Muscle layer of colon (tissue), 2 donors: ENCODE results near the gene SPTBN5.

ENCODE experiments used
- H3K27ac ChIP-seq: one replicate; pipeline ENCODE4 v1.7.0; 2013; ENCODE audit warnings: low read depth, mild to moderate bottlenecking, low read length, moderate library complexity
- H3K27me3 ChIP-seq, 2 donors: one replicate each; pipeline ENCODE4 v1.7.0; 2013; ENCODE audit warnings: low read length in 2 of 2, mild to moderate bottlenecking in 2 of 2; ENCODE audit not compliant: insufficient read depth in 2 of 2, control insufficient read depth in 1 of 2
- H3K36me3 ChIP-seq: one replicate; pipeline ENCODE4 v1.7.0; 2013; ENCODE audit warnings: mild to moderate bottlenecking, low read length; ENCODE audit not compliant: insufficient read depth
- H3K4me1 ChIP-seq: one replicate; pipeline ENCODE4 v1.7.0; 2013; ENCODE audit warnings: mild to moderate bottlenecking, low read length; ENCODE audit not compliant: insufficient read depth
- H3K4me3 ChIP-seq, 2 donors: one replicate each; pipeline ENCODE4 v1.7.0; 2013; ENCODE audit warnings: low read length in 2 of 2, low read depth in 1 of 2, mild to moderate bottlenecking in 1 of 2, moderate library complexity in 1 of 2
- H3K9ac ChIP-seq: one replicate; pipeline ENCODE4 v1.7.0; 2013; ENCODE audit warnings: low read length
- H3K9me3 ChIP-seq: one replicate; pipeline ENCODE4 v1.7.0; 2013; ENCODE audit warnings: mild to moderate bottlenecking, low read length
- donor health status: abdominal sarcoma.
- donor health status: Adenocarcinoma of cecum.

SPTBN5 gene

DNA sequence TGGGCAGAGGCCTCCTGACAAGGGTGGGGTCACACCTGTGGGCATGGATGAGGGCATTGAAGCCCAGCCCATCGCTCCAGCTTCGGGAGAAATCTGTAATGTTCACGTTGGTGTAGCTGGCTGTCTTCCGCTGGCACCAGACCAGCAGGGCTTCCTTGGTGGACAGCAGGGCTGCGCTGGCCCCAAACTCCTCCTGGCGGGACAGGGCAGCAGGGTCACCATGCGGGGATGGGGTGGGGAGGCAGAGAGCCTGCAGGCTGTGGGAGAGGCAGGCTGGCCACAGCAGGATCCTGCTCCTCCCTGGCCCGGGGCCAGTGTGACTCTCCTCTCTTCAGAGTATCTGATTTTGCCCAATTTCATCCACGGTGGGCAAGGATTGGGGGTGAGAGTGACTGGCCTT, 6.0 kb downstream of the SPTBN5 start:
- Histone ChIP-seq H3K27ac (no peak overlapping the region), H3K4me3 (no peak overlapping the region), H3K36me3 (no peaks in the 10 kb centered on the region), H3K9me3 (no peaks in the 10 kb centered on the region), H3K9ac (no peak overlapping the region), H3K27me3 (no peaks in the 10 kb centered on the region), H3K4me1 (peaks cover 7% of the 10 kb centered on the region)

DNA sequence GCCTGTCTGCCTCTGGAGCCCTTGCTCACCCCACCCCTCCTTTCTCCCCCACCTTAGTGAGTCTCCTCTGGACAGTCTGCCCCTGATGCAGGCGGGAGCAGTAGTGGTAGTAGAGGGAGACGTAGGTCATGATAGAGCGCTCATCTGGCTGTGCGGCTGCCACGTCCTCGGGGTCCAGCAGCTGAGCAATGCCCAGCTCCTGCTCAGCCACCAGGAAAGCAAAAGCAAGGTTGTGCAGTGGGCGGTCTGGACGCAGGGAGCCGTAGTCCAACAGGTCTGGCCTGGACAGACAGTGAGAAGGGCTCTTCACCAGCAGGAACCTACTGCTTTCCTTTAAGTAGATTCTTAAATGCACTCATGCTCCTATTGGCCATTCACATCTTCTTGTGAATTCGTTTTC, 6.7 kb downstream of the SPTBN5 start:
- Histone ChIP-seq H3K4me3 (no peak overlapping the region), H3K9me3 (no peaks in the 10 kb centered on the region), H3K27me3 (no peaks in the 10 kb centered on the region), H3K36me3 (no peaks in the 10 kb centered on the region), H3K27ac (no peak overlapping the region), H3K4me1 (peaks cover 3% of the 10 kb centered on the region), H3K9ac (no peak overlapping the region)

DNA sequence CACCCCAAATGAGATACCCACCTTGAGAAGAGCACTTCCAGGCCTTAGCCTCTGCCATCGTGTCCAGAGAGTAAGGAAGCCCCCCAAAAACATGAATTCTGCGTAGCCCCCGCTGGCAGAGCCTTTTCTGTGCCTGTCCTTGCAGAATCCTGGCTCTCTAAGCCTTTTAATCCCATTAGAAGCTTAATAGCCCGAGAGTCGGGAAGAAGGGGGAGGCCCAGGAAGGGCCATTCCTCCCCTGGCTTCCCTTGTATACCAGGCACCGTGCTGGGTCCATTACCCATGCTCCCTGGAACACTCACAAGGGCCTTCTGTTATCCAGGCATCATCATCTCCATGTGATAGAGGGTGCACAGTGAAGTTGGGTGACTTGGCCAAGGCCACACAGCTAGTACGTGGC, 7.1 kb downstream of the SPTBN5 start:
- Histone ChIP-seq H3K4me1 (peaks cover 3% of the 10 kb centered on the region), H3K9me3 (no peaks in the 10 kb centered on the region), H3K9ac (no peak overlapping the region), H3K27ac (no peak overlapping the region), H3K27me3 (no peaks in the 10 kb centered on the region), H3K4me3 (no peak overlapping the region), H3K36me3 (no peaks in the 10 kb centered on the region)

DNA sequence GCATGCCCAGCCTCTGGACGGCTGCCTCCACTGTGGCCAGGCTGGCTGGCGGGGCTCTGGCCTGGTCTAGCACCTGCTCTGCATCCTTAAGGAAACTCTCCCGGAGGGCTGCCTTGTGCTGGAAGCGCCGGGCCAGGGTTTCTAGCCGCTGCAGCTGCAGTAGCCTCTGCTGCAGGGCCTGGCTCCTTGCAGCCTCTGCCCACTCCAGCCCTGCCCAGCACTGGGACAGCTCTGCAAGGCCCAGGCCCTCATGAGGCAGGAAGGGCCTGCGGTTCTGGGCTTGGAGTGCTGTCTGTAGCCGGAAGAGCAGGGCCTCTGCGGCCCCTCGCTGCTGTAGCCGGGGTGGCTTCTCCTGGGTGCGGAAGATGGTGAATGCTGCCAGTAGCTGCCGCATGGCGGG, 8.0 kb downstream of the SPTBN5 start:
- H3K36me3 ChIP-seq, result no peaks in the 10 kb centered on the region
- H3K9ac ChIP-seq, result no peak overlapping the region
- H3K27me3 ChIP-seq, result peaks cover 0 to 8% of the 10 kb centered on the region in 2 donors
- H3K4me1 ChIP-seq, result peaks cover 3% of the 10 kb centered on the region
- no peak overlapping the region for H3K27ac ChIP-seq
- no peaks in the 10 kb centered on the region for H3K9me3 ChIP-seq
- no peak overlapping the region for H3K4me3 ChIP-seq

DNA sequence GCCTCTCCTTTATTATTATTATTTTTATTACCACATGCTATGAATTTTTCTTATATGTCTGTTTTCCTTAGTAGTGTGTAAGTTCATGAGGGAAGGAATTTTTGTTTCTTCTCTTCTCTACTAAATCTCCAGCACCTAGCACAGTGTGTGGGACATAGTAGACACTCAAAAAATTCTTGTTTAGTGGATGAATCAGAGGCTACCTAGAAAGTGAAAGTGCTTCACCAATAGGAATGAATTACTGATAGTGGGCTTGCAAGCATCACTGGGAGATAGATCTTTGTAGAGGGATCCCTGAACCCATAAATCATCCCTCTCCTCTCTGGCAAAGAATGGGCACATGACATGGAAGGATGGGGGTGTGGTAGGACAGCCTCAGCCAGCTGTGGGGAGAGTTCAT, 8.5 kb downstream of the SPTBN5 start:
- Histone ChIP-seq H3K36me3 (no peaks in the 10 kb centered on the region), H3K4me1 (peaks cover 3% of the 10 kb centered on the region), H3K27ac (no peak overlapping the region), H3K27me3 (peaks cover 0 to 11% of the 10 kb centered on the region in 2 donors), H3K9me3 (no peaks in the 10 kb centered on the region), H3K4me3 (no peak overlapping the region), H3K9ac (no peak overlapping the region)

DNA sequence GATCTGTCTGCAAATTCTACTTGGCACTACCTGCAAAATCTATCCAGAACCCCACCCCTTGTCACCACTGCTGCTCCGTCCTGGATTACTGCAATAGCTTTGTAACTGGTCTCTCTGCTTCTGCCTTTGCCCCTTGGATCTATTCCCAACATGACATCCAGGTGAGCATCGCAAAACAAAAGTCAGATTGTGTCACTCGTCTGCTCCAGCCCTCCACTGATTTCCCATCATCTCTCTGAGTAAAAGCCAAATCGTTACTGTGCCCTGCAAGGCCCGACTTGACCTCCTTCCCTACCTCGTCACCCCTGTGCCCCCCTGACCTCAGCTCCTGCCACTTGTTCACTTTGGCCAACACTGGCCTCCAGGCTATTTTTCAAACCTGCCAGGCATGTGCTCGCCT, 9.4 kb downstream of the SPTBN5 start:
- H3K27ac ChIP-seq, result no peak overlapping the region
- peaks cover 0 to 18% of the 10 kb centered on the region in 2 donors for H3K27me3 ChIP-seq
- no peak overlapping the region for H3K4me3 ChIP-seq
- H3K9me3 ChIP-seq, result no peaks in the 10 kb centered on the region
- no peaks in the 10 kb centered on the region for H3K36me3 ChIP-seq
- H3K9ac ChIP-seq, result no peak overlapping the region
- H3K4me1 ChIP-seq, result peaks cover 3% of the 10 kb centered on the region

DNA sequence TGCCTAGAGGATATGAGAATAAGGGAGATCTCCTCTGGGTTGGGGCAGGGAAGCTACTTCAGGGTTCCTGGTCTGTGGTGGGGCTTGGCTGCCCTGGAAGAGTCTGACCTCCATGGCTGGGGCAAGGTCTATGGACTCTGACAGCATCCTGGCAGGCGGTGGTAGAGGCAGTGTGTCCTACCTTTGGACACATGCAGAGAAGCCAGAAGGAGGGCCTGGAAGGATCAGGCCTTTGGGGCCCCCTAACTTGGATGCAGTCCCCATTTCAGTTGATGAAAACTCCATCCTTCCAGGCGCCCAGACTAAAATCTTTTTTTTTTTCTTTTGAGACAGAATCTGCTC, 10.4 kb downstream of the SPTBN5 start:
- Histone ChIP-seq H3K4me1 (peaks cover 3% of the 10 kb centered on the region), H3K27ac (no peak overlapping the region), H3K4me3 (no peak overlapping the region), H3K36me3 (no peaks in the 10 kb centered on the region), H3K9ac (no peak overlapping the region), H3K9me3 (no peaks in the 10 kb centered on the region), H3K27me3 (peaks cover 0 to 18% of the 10 kb centered on the region in 2 donors)

DNA sequence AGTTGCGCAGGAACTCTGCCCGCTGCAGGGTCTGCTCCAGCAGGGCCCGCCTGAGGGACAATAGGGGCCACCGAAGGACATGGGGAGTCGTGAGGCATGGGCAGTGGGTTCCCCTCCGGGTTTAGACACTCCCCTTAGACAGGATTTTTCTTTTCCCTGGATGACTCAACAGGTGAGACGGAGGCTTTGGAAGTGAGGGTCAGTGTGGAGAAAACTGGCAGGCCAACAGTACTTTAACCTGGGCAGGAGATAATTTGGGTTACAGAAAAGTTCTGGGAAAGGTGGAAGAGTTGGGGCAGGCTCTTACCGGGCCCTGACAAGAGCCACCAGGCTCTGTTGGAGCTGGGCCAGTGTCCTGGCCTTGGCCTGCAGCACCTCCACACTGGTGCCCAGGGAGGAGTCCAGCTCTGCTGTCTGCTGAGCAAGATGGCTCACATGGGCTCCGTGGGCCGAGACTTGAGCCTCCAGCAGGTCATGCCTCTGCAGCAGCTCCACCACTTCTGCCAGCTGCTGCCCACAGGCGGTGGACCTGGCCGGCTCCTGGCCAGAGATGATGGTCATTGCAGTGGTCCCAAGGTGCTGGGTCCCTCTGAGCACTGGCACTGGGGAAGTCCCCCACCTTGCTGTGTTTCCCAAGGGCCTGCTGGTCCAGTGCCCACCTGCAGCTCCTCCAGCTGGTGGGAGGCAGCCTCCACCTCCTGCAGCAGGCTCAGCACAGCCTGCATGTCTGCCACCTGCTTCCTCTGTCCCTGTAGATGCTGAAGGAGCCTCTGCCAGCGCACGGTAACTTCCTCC, 11.0 kb downstream of the SPTBN5 start:
- Histone ChIP-seq H3K36me3 (no peaks in the 10 kb centered on the region), H3K4me1 (peaks cover 3% of the 10 kb centered on the region), H3K9ac (no peak overlapping the region), H3K4me3 (no peak overlapping the region), H3K9me3 (no peaks in the 10 kb centered on the region), H3K27me3 (peaks cover 0 to 18% of the 10 kb centered on the region in 2 donors), H3K27ac (no peak overlapping the region)

DNA sequence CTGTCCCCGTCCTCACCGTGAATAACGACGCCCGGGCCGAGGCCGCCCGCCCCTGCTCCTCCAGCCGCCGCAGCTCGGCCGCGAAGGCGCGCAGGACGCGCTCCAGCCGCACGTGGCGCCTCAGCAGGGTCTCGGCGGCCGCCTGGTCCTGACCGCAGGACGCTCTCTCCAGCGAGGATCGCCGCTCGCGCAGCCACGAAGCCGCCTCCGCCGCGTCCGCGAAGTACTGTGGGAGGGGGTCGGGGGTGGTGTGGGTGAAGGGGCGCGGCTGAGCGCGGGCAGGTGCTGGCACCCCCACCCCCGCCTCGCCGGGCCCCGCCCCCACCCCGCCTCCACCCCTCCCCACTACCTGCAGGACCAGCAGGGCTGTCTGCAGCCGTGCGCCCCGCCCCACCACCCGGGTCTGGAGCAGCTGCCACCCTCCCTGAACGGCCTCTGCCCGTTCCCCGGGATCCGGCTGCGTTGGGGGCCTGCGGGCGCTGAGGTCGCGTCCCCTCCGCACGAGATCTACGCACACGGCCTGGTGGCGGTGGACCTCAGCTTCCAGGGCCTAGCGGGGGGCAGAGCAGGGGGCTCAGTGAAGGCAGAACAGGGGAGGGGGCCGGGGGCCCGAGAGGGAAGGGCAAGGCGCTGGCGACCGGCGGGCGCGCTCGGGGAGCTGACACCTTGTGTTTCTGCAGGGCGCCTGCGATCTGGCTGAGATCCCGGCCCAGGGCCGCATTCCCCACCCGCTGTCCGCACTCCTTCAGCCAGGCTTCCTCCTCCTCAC, 11.7 kb downstream of the SPTBN5 start:
- Histone ChIP-seq H3K27ac (no peak overlapping the region), H3K4me3 (no peak overlapping the region), H3K27me3 (peaks cover 0 to 18% of the 10 kb centered on the region in 2 donors), H3K9me3 (no peaks in the 10 kb centered on the region), H3K9ac (no peak overlapping the region), H3K36me3 (no peaks in the 10 kb centered on the region), H3K4me1 (peaks cover 3% of the 10 kb centered on the region)

DNA sequence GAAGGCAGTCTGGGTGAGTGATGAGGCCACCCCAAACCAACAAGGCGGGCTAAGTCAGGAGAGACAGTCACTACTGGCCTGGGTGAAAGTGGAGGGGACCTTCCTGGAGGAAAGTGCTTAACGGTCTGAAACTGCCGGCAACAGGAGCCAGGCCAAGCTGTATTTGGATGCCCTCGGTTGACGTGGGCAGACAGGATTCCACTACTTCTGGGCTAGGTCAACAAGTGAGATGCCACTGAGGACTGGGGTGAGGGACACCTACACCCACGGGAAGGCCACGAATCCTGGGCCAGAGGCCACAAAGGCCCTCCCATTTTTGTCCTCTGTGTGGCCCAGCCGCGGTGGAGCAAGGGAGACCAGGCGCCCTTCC, 12.3 kb downstream of the SPTBN5 start:
- Histone ChIP-seq H3K36me3 (no peaks in the 10 kb centered on the region), H3K27ac (no peak overlapping the region), H3K4me1 (peaks cover 3% of the 10 kb centered on the region), H3K27me3 (peaks cover 0 to 18% of the 10 kb centered on the region in 2 donors), H3K9ac (no peak overlapping the region), H3K9me3 (no peaks in the 10 kb centered on the region), H3K4me3 (no peak overlapping the region)

DNA sequence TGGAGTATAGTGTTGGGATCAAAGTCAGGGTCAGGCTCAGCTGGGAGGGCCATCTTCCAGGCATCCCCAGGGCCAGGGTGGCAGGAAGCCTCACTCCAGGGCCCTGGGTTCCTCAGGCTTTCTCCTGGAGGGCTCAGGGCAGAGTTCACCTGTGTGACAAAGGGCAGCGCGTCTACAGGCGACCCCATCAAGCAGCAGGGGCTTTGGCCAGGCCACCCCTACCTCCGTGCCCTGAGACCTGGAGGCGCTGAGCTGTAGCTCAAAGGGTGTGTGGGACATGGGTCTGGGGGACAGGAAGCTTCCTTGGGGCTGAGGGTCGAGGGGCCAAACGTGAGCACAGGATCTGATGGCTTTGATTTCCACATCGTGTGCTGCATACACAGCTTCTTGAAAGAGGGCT, 12.8 kb downstream of the SPTBN5 start:
- Histone ChIP-seq H3K9me3 (no peaks in the 10 kb centered on the region), H3K36me3 (no peaks in the 10 kb centered on the region), H3K27me3 (peaks cover 0 to 18% of the 10 kb centered on the region in 2 donors), H3K4me3 (no peak overlapping the region), H3K27ac (no peak overlapping the region), H3K9ac (no peak overlapping the region), H3K4me1 (peaks cover 3% of the 10 kb centered on the region)
